Adrenal gland (tissue), 12 donors: ENCODE data around the gene SRPK1. TPM values are rescaled to one million over a fixed set of nuclear protein-coding genes. Genes with fewer than 3 reads are reported as not detected.

ENCODE experiments used
- DNase-seq, 7 donors: peaks; one replicate each; pipeline ENCODE4 v3.0.0-alpha.2; 2019 to 2020
- H3K27ac ChIP-seq, 5 donors: fragments of 200-600 bp; sonication (generic) in 4 of 5; 1 replicate in 3 of 5; 2 replicates in 2 of 5; pipeline versions ENCODE4 v1.5.1 to v1.8.0; 2016 to 2020; ENCODE audit warnings: mild to moderate bottlenecking in 1 of 5
- H3K27me3 ChIP-seq: fragments of 200-600 bp; 2 replicates; pipeline ENCODE4 v1.8.0; 2021
- H3K36me3 ChIP-seq, 2 donors: fragments of 200-600 bp; replicated peaks in 1 of 2; 1 replicate in 1 of 2; 2 replicates in 1 of 2; pipeline versions ENCODE4 v1.5.1 to v1.8.0; 2018 to 2022
- H3K4me1 ChIP-seq, 2 donors: fragments of 200-600 bp; replicated peaks in 1 of 2; 1 replicate in 1 of 2; 2 replicates in 1 of 2; pipeline versions ENCODE4 v1.5.1 to v1.8.0; 2018 to 2021
- H3K4me3 ChIP-seq, 4 donors: fragments of 200-600 bp; sonication (generic) in 3 of 4; one replicate each; pipeline ENCODE4 v1.5.1; 2016 to 2018
- H3K9me3 ChIP-seq, 3 donors: fragments of 200-600 bp; sonication (generic) in 1 of 3; replicated peaks in 1 of 3; 1 replicate in 2 of 3; 2 replicates in 1 of 3; pipeline versions ENCODE4 v1.5.1 to v1.8.0; 2016 to 2021
- POLR2A ChIP-seq, 2 donors: fragments of 450-650 bp; IDR thresholded peaks; one replicate each; pipeline ENCODE4 v1.6.1; 2017; ENCODE audit warnings: antibody characterized with exemption in 2 of 2, mild to moderate bottlenecking in 2 of 2, moderate library complexity in 1 of 2
- WGBS, 4 donors: extraction: QIAGEN DNeasy Blood & Tissue Kit in 2 of 4; methylation state at CpG; one replicate each; pipeline versions ENCODE4 v1.1.5 to v1.1.7; 2013 to 2017; 5-methylcytosine and 5-hydroxymethylcytosine counted together
- intact Hi-C, 2 donors: fragments of 100-400 bp; cut with DNase I; formaldehyde crosslinking; loops; one replicate each; pipeline versions ENCODE4 v1.14.1 to v1.15.0; 2022 to 2023
- polyA plus RNA-seq, 3 donors: library from polyadenylated mRNA; stranded (reverse); fragments of 200-250 nt in 2 of 3; fragments of 350-450 nt in 1 of 3; fragmentation: Illumina TruSeq in 1 of 3; extraction: RNeasy Lipid Tissue Mini Kit (QIAGEN cat#74804) in 1 of 3; gene quantifications; one replicate each; pipeline ENCODE4 v1.2.3, GENCODE V29; 2013 to 2014
- total RNA-seq, 9 donors: library from RNA; depleted of rRNA in 4 of 9; stranded (reverse); fragments of >200 nt in 4 of 9; fragments of 120-200 nt in 1 of 9; fragmentation: NEBNext Ultra II Directional in 1 of 9; extraction: Animal tissue kit (Norgen Biotek cat#: 25700) in 1 of 9; gene quantifications; one replicate each; pipeline versions ENCODE4 v1.1.0 to v1.2.4, GENCODE V29; 2013 to 2023
- TF ChIP-seq, protein P1 (sequence below), 6 experiments: fragments of 450-650 bp in 4 of 6; fragments of 200-600 bp in 2 of 6; sonication (generic) in 1 of 6; IDR thresholded peaks; 1 replicate in 5 of 6; 2 replicates in 1 of 6; pipeline versions ENCODE4 v1.5.1 to v1.8.0; 2016 to 2021; ENCODE audit warnings: antibody characterized with exemption in 6 of 6, mild to moderate bottlenecking in 2 of 6, moderate library complexity in 1 of 6
- donor health status: healthy with polysubstance abuse.
- donor health status: Bipolar disorder and iron deficiency.
- donor health status: DM: yes; HTN: yes; CAD: no.
- donor health status: DM: no; HTN: no; CAD: no.
- donor health status: DM: no; HTN: no; CAD: no.
- donor health status: DM: yes; HTN: yes; CAD: no.

Gene SRPK1
- total and polyA plus RNA-seq, 12 donors, result 5.1 to 37.7 (median 15.8) TPM

DNA sequence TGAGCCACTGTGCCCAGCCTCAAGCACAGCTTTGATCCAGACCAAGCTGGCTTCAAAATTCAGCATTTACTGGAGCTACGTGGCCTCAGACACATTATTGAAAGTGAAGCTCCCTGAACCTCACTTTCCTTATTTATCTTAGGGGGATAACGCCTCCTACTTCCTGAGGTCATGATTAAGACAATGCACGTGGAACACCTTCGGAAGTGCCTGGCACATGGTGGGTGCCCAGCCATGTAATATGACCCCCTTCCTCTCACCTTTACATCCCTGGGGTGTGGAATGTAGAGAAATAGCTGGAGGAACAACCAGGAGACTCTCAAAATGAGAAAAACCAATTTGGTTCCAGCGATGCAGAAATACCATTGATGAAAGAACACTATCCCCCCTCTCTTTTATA lies 122.2 kb downstream of the SRPK1 start:
- Histone ChIP-seq H3K4me1 (no peaks in the 10 kb centered on the region), H3K9me3 (no peaks in the 10 kb centered on the region), H3K4me3 (no peak overlapping the region), H3K27ac (no peak overlapping the region), H3K36me3 (no peaks in the 10 kb centered on the region), H3K27me3 (no peaks in the 10 kb centered on the region)
- 78 to 84% (median 80%) methylated on average over 5 of the region's 5 CpGs for WGBS, 4 donors
- TF ChIP-seq, protein P1, sequence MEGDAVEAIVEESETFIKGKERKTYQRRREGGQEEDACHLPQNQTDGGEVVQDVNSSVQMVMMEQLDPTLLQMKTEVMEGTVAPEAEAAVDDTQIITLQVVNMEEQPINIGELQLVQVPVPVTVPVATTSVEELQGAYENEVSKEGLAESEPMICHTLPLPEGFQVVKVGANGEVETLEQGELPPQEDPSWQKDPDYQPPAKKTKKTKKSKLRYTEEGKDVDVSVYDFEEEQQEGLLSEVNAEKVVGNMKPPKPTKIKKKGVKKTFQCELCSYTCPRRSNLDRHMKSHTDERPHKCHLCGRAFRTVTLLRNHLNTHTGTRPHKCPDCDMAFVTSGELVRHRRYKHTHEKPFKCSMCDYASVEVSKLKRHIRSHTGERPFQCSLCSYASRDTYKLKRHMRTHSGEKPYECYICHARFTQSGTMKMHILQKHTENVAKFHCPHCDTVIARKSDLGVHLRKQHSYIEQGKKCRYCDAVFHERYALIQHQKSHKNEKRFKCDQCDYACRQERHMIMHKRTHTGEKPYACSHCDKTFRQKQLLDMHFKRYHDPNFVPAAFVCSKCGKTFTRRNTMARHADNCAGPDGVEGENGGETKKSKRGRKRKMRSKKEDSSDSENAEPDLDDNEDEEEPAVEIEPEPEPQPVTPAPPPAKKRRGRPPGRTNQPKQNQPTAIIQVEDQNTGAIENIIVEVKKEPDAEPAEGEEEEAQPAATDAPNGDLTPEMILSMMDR (IDR thresholded peaks at IDR 0.05), result no peak
- TF ChIP-seq POLR2A (IDR thresholded peaks at IDR 0.05), result no peak
- no peak for DNase-seq
- intact Hi-C loops, result no loop called here

DNA sequence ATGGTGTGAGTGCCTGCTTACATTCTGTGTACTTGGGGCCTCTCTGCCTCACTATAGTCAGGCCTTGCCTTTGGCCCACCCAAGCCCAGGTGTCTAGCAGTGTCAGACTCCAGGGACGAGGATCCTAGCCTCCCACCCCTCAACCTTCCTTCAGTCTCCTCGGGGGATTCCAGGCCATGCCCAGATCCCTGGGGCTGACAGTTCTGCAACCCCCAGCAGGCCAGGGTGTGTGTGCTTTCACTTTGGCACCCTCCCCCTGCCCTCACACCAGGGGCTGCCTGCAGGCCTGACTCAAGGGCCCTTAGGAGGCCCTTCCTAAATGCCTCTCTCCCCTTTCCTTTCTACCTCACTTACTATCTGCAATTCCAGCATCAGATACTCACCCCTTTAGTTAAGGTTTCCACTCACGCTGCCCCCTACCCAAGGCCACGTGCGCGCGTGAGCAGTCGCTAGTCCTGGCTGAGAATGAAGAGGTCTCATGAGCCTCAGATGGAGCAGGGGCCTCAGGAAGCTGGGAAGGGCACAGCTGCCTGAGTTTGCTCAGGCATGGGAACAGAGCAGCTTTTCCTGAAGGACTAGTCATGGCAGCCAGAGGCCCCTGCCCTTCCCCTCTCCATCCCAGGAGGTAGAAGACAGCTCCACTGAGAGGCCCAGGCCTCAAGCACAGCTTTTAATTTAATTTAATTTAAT lies 122.9 kb downstream of the SRPK1 start:
- Histone ChIP-seq H3K36me3 (no peaks in the 10 kb centered on the region), H3K4me3 (no peak overlapping the region), H3K4me1 (no peaks in the 10 kb centered on the region), H3K27me3 (no peaks in the 10 kb centered on the region), H3K9me3 (no peaks in the 10 kb centered on the region), H3K27ac (no peak overlapping the region)
- no peak for DNase-seq
- WGBS, 4 donors, result 81 to 89% (median 84%) methylated on average over 8 of the region's 8 CpGs
- intact Hi-C loops, result no loop called here
- no peak for TF ChIP-seq POLR2A (IDR thresholded peaks at IDR 0.05)
- TF ChIP-seq, protein P1 (IDR thresholded peaks at IDR 0.05), result no peak

- TF ChIP-seq, protein P1 (IDR thresholded peaks at IDR 0.05), result no peak
- no peak for TF ChIP-seq POLR2A (IDR thresholded peaks at IDR 0.05)
- Histone ChIP-seq H3K9me3 (no peaks in the 10 kb centered on the region), H3K4me3 (no peak overlapping the region), H3K36me3 (no peaks in the 10 kb centered on the region), H3K27me3 (peaks cover 3% of the 10 kb centered on the region), H3K4me1 (no peaks in the 10 kb centered on the region), H3K27ac (no peak overlapping the region)
- intact Hi-C loops, result no loop called here
- DNase-seq, result no peak
- 75 to 90% (median 83%) methylated on average over 4 of the region's 4 CpGs for WGBS, 4 donors
Measured at GRCh38 chr6:35796236-35796635, 124.7 kb downstream of the SRPK1 start.

DNA sequence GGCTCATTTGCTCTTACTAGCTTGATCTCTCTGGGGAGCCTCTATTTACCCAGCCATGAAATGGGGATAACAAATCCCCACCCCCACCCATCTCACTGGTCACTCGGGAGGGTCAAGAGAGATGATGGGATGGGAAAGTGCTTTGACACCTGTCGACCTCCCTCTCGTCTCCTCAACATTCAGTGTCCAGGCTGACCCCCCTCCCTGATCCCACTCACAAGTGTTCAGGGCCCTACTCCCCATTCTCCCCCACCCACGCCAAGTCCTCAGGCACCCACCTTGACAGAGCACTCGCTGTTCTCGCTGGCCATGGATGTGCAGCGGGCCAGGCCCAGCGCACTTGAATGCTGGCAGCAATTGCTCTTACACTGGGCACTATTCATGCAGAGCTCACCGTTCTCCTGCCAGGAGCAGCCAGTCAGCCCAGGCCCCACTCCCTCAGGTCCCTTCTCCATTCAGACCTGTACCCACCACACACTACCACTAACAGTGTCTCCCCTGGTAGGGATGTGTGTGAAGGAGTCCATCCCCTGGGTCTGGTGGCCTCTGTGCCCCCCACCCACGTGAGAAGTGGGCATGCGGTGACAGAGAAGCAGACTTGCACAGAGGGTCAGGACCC lies 125.3 kb downstream of the SRPK1 start:
- intact Hi-C loops, result no loop called here
- H3K4me1 ChIP-seq, result no peaks in the 10 kb centered on the region
- TF ChIP-seq, protein P1 (IDR thresholded peaks at IDR 0.05), result no peak
- TF ChIP-seq POLR2A (IDR thresholded peaks at IDR 0.05), result no peak
- H3K4me3 ChIP-seq, result no peak overlapping the region
- 86 to 93% (median 89%) methylated on average over 11 of the region's 11 CpGs for WGBS, 4 donors
- no peaks in the 10 kb centered on the region for H3K9me3 ChIP-seq
- no peak overlapping the region for H3K27ac ChIP-seq
- peaks cover 3% of the 10 kb centered on the region for H3K27me3 ChIP-seq
- DNase-seq, result no peak
- no peaks in the 10 kb centered on the region for H3K36me3 ChIP-seq
